Measurements from ENCODE around the gene ADD2.

DNA sequence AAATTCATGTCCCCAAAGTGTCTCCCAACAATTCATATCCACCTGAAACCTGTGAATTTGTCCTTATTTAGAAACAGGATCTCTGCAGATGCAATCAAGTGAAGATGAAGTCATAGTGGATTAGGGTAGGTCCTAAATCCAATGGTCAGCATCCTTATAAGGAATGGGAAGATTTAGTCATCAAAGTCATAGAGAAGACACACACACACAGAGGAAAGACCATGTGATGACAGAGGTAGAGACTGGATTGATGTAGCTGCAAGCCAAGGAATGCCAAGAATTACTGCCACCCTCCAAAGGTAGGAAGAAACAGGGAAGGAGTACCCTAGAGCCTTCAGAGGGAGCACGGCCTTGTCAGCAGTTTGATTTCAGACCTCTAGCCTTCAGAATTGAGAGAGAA, 17.7 kb downstream of the ADD2 start:
- TF ChIP-seq FOXK2 (IDR thresholded peaks at IDR 0.05) (no peak), SP1 (IDR thresholded peaks at IDR 0.05) (no peak), HDGF (IDR thresholded peaks at IDR 0.05; ENCODE audit: borderline replicate concordance) (no peak), ZNF384 (IDR thresholded peaks at IDR 0.05) (no peak), FOXM1 (IDR thresholded peaks at IDR 0.05; ENCODE audit: borderline replicate concordance) (no peak)
